Stomach (tissue), 4 donors: ENCODE measurements around the gene BRSK2.

Source experiments
- CTCF ChIP-seq, 7 experiments: fragments of 450-650 bp in 4 of 7; fragments of 200-600 bp in 3 of 7; sonication (generic) in 3 of 7; IDR thresholded peaks; one replicate each; pipeline ENCODE4 v1.5.1; 2016 to 2019; ENCODE audit warnings: antibody characterized with exemption in 7 of 7, control low read depth in 2 of 7, mild to moderate bottlenecking in 1 of 7
- EP300 ChIP-seq: sonication (generic); formaldehyde crosslinking; IDR thresholded peaks from one replicate; pipeline ENCODE4 v1.6.1; 2017; ENCODE audit warnings: antibody characterized with exemption
- POLR2A ChIP-seq, 4 donors: fragments of 450-650 bp; IDR thresholded peaks; one replicate each; pipeline ENCODE4 v1.6.1; 2016; ENCODE audit warnings: antibody characterized with exemption in 4 of 4, control low read depth in 2 of 4, mild to moderate bottlenecking in 1 of 4, moderate library complexity in 1 of 4
- POLR2AphosphoS5 ChIP-seq, 3 donors: sonication (generic); formaldehyde crosslinking; IDR thresholded peaks; one replicate each; pipeline ENCODE4 v1.6.1; 2016; ENCODE audit warnings: antibody characterized with exemption in 3 of 3

DNA sequence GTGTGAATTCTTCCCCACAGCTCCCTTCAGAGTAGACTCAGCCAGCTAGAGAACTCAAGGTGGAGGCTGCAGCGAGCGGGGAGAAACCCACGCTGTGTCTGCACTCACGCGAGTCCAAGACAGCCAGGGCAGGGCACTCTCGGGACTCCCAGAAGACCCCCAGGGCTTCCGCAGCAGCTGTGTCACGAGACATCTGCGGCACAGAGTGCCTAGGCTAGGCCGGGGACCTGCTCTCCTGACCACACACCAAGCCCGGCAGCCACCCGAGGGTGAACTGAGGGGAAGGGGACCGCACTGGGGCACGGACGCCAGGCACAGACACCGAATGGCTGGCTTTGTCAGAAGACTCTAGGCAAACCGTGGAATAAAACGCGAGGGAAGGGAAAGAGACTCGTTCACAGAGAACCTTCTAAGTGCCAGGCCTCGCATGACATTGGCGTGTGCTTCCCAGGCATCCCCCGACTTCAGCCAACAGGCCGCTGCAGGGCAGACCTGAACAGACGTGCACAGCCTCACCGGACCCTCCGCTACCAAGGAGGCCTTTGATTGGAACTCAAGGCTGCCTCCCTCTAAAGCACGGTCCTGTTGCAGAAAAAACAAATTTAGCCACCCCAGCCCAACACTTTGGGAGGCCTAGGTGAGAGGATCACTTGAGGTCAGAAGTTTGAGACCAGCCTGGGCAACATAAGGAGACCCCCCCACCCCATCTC is 115.0 kb downstream of the BRSK2 start:
- TF ChIP-seq CTCF (IDR thresholded peaks at IDR 0.05) (no peak), POLR2A (IDR thresholded peaks at IDR 0.05) (no peak), POLR2AphosphoS5 (IDR thresholded peaks at IDR 0.05) (no peak), EP300 (no peak)
